ENCODE data around the gene PEAK3. TPM values are rescaled to one million over a fixed set of nuclear protein-coding genes. Genes with fewer than 3 reads are reported as not detected.

The PEAK3 gene, protein sequence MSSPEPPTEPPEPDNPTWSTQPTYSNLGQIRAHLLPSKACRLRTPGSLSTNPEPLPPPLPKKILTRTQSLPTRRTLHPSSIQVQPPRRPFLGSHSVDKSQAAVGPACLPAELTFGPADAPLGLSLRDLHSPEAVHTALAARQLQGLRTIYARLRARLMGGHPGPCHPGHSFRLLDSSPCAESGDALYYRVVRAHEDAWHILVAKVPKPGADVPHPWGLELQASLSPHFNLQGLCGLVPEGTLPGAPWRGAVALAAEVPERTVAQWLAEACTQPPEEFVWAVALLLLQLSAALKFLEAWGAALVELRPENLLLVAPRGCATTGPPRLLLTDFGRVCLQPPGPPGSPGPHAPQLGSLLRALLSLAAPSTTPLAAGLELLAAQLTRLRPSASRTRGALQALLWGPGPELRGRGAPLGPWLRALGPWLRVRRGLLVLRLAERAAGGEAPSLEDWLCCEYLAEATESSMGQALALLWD
- total RNA-seq, result not detected in 2 replicates

DNA sequence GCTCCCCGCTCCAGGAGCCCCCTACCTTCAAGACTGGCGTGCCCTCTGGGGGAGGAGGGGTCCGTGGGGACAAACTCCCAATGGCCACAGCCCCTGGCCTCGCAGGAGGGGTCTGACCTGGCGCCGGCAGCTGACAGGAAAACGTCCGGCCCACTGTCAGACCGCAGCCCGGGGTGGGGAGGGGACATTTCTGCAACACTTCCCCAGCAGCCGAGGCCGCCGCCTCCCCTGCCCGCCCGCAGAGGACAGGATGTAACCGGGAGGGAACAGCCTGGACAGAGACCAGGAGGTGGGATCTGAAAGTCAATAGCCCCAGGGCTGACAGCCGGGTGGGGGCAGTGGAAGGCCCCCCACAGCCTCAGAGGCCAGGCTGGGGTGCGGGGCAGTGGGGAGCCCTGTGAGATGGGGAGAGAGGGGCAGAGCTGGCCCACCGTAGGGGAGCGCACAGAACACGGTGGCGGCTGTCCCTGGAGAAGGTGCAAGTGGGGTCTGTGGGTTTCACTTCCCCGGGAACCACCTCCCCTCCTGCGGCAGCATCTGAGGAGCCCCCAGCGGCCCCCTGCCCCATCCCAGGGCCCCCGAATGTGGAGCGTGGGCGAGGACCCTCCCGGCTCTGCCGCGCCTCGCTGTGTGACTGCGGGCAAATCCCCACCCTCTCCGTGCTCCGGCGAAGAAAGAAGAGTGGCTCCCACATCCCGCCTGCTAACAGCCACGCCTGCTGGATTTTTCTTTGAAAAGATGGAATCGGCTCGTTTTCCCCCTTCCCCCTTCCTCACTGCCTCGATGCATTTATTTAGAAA lies at the start of gene PEAK3:
TSS of gene PEAK3 (minus strand) at position 114 of the 800 bp plus-strand sequence. CDS start 1,244 bp downstream, outside the sequence.

DNA sequence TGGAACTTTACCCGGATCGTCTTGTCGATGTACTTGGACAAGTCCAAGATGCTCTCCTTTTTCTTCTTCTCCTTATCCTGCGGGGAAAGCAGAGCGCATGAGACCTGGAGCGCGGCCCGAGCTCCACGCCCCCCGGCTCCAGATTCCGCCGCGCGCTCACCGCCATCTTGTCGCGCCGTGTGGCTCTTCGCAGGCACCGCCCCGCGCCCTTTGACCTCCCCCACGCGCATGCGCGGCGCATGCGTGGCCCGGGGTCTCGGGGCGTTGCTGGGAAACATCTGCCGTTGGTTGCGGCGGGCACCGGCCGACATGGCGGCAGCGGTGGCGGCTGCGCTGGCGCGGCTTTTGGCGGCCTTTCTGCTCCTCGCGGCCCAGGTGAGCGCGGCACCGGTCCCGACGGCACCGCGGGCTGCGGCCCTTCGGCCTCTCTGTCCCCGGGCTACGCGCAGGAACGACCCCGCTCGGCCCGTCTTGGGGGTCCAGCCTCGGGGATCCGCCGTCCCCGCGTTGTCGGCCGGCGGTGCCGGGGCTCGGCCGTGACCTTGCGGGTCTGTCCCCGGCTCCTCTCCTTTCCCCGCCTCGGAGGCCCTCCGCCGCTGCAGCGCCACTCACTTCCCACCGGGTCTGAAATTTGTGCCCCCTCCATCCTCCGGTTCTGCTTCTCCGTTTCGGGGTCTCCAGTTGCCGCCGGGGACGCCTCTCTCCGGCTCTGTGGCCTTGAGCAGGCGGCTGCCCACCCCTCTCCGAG lies 46.6 kb upstream of the PEAK3 start, which contains the start of the genes LSM7 and SPPL2B:
TSS of gene LSM7 (minus strand) at position 186 of the 748 bp plus-strand sequence. CDS start at position 166, 20 bp downstream.
TSS of gene SPPL2B (plus strand) at position 284 of the 748 bp plus-strand sequence. CDS start at position 310, 26 bp downstream.

DNA sequence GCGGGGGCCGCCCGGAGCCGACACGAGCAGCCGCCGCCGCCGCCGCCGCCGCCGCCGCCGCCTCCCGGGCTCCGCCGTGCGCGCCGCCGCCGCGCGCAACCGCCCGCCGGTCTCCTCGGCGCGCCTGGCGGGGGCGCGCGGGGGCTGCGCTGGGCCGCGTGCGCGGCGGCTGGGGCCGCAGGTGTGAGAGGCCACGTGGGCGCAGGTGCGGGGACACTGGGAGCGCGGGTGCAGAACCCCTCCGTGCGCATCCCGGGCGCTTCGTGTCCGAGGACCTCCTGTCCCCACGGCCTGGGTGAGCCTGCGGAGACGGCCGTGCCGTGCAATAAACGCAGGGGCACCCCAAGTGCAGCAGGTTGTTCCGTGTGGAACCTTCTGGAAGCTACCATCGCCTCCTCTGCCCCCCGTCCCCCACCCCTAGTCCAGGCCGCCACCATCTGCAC lies 26.2 kb upstream of the PEAK3 start, which contains the start of gene LINGO3:
TSS of gene LINGO3 (minus strand) at position 41 of the 443 bp plus-strand sequence. CDS start 16,378 bp downstream, outside the sequence.

DNA sequence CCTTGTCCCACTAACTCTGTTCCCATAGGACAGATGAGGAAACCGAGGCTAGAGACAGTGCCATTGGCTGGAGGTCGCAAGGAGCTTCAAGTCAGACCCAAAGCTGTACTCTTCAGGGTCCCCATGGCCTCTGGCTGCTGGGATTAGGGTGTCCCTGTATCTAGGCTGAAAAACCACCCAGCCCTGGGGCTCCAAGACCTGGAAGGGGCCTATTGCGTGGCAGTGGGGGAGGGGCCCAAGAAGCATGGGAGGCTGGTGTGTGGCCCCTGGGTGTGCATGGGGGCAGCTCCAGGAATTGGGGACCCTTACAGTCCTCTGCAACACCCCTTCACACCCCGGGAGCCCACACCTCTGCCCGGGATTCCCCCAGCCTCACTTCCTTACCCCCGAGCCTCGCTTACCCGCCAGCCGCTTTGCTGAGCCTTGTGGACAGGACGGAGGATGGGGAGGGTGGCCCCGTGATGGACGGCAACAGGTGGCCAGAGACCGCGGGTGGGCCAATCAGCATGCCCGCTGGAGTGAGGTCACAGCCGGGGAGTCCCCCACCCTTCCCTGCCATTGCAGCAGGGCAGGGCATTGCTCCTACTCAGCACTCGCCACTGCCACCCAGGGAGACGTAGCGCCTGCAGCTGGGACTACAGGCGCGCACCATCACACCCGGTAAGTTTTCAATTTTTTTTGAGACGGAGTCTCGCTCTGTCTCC lies 25.8 kb downstream of the PEAK3 start, which contains the start of gene JSRP1:
TSS of gene JSRP1 (minus strand) at position 436 of the 704 bp plus-strand sequence. CDS start 1,103 bp downstream, outside the sequence.

DNA sequence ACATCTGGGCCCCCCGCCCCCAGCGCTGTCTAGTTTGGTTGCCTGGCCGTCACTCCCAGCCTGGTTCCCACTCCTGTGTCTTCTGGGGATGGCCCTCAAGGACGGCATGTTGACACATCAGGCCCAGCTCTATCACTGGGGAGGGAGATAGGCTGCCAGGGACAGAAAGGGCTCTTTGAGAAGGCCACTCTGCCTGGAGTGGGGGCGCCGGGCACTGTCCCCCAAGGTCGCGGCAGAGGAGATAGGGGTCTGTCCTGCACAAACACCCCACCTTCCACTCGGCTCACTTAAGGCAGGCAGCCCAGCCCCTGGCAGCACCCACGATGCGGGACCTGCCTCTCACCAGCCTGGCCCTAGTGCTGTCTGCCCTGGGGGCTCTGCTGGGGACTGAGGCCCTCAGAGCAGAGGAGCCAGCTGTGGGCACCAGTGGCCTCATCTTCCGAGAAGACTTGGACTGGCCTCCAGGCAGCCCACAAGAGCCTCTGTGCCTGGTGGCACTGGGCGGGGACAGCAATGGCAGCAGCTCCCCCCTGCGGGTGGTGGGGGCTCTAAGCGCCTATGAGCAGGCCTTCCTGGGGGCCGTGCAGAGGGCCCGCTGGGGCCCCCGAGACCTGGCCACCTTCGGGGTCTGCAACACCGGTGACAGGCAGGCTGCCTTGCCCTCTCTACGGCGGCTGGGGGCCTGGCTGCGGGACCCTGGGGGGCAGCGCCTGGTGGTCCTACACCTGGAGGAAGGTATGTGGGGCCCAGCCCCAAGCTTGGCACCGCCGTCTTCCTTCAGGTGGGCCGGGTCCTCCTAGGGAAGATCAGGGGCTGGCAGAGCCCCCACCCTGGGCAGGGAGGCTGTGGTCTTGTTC lies 32.7 kb downstream of the PEAK3 start, which contains the start of gene AMH:
TSS of gene AMH (plus strand) at position 314 of the 857 bp plus-strand sequence. CDS start at position 324, 10 bp downstream.

DNA sequence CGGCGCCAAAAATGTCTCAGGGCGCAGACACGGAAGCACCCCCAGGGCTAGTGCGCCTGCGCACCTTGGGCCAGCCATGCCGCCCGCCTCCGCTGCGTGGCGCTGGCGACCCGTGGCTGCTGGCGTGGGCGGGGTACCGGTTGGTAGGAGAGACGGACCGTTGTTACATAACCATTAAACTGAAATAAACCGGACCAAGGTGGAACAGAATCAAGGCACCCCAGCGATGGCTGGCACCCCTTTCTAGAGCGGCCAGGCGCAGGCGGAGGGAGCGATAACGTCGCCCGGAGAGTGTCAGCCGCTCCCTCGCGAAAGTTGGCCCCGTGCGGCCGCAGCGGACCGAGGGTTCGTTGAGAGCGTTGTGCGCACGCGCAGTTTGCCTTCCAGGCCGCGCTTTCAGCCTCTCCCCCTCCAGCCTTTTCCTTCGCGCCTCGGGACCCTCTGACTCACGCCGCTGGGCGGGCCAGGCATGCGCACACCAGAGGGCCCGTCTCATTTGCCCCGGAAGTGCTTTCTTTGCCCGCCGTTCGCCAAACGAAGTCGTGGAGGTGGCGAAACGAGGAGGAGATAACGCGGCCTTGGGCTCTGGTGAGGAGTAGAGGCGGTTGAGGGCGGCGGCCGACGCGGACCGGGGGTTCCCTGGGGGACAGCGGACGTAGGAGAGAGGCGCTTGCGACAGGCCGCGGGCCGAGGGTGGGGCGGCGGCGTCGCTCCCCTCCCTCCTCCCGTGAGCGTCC lies 45.5 kb downstream of the PEAK3 start, which contains the start of the genes PLEKHJ1 and SF3A2:
TSS of gene PLEKHJ1 (minus strand) at position 16 of the 737 bp plus-strand sequence. CDS start 81 bp downstream, outside the sequence.
TSS of gene SF3A2 (plus strand) at position 511 of the 737 bp plus-strand sequence. CDS start 6,595 bp downstream, outside the sequence.

Other genes starting within 250 kb of the PEAK3 start
- 430 and 865 TPM in 2 replicates for gene MKNK2, start 230.9 kb downstream of the PEAK3 start, total RNA-seq
- 19.1 and 49.2 TPM in 2 replicates for gene MOB3A, start 185.8 kb downstream of the PEAK3 start, total RNA-seq
- 1.9 and 2.4 TPM in 2 replicates for gene IZUMO4, start 185.3 kb downstream of the PEAK3 start, total RNA-seq
- 89.2 and 208 TPM in 2 replicates for gene AP3D1, start 130.6 kb downstream of the PEAK3 start, total RNA-seq
- 4.4 and 10.1 TPM in 2 replicates for gene DOT1L, start 118.2 kb downstream of the PEAK3 start, total RNA-seq
- 45.3 and 58.1 TPM in 2 replicates for gene PLEKHJ1, start 45.8 kb downstream of the PEAK3 start, total RNA-seq
- 30.4 and 48.1 TPM in 2 replicates for gene SF3A2, start 45.4 kb downstream of the PEAK3 start, total RNA-seq
- gene AMH, start 32.9 kb downstream of the PEAK3 start, total RNA-seq, result 0.34 and 0.78 TPM in 2 replicates
- not detected in 2 replicates for gene JSRP1, start 25.8 kb downstream of the PEAK3 start, total RNA-seq
- not detected in 2 replicates for gene LINGO3, start 26.0 kb upstream of the PEAK3 start, total RNA-seq
- gene LSM7, start 46.4 kb upstream of the PEAK3 start, total RNA-seq, result 45.6 and 74.5 TPM in 2 replicates
- gene SPPL2B, start 46.5 kb upstream of the PEAK3 start, total RNA-seq, result 12.6 and 34.9 TPM in 2 replicates
- not detected in 2 replicates for gene TMPRSS9, start 78.1 kb upstream of the PEAK3 start, total RNA-seq
- 27.6 and 31.1 TPM in 2 replicates for gene TIMM13, start 145.4 kb upstream of the PEAK3 start, total RNA-seq
- gene LMNB2, start 174.8 kb upstream of the PEAK3 start, total RNA-seq, result 63.9 and 69.3 TPM in 2 replicates
- gene GADD45B, start 194.0 kb upstream of the PEAK3 start, total RNA-seq, result 33.1 and 53.3 TPM in 2 replicates